Central memory CD4-positive, alpha-beta T cell (primary cell): ENCODE results near the gene CDC34.
A peak's percentile ranks its signal among the peaks of the same experiment; 100 is the strongest.

Experiments used
- DNase-seq: peaks from one replicate; pipeline ENCODE4 v3.0.0; 2022

The CDC34 gene

GRCh38 chr19:524062-524674 lies 7.4 kb upstream of the CDC34 start:
- no peak for DNase-seq

- DNase-seq = no peak
Measured at GRCh38 chr19:525029-525428, 6.5 kb upstream of the CDC34 start.

GRCh38 chr19:525857-526419 lies 5.6 kb upstream of the CDC34 start:
- DNase-seq = no peak

- DNase-seq = peak; percentile 9
Measured at GRCh38 chr19:530134-531008, 1.2 kb upstream of the CDC34 start.

- peak; percentile 92 for DNase-seq
Measured at GRCh38 chr19:531009-531752, 379 bp upstream of the CDC34 start.

- DNase-seq = peak; percentile 35
Measured at GRCh38 chr19:532561-533363, 1.2 kb downstream of the CDC34 start.

- no peak for DNase-seq
Measured at GRCh38 chr19:533364-534058, 2.0 kb downstream of the CDC34 start.

GRCh38 chr19:534088-534487 lies 2.5 kb downstream of the CDC34 start:
- no peak for DNase-seq

- DNase-seq = no peak
Measured at GRCh38 chr19:535017-535835, 3.7 kb downstream of the CDC34 start.

- no peak for DNase-seq
Measured at GRCh38 chr19:536031-536880, 4.7 kb downstream of the CDC34 start.

GRCh38 chr19:536881-537404 lies 5.4 kb downstream of the CDC34 start:
- no peak for DNase-seq

GRCh38 chr19:538641-539428 lies 7.3 kb downstream of the CDC34 start:
- DNase-seq = no peak

GRCh38 chr19:539429-540030 lies 8.0 kb downstream of the CDC34 start:
- DNase-seq = no peak

- DNase-seq = no peak
Measured at GRCh38 chr19:540867-541637, 9.5 kb downstream of the CDC34 start.

- DNase-seq = no peak
Measured at GRCh38 chr19:541699-542098, 10.1 kb downstream of the CDC34 start.

GRCh38 chr19:542173-542866 lies 10.8 kb downstream of the CDC34 start:
- no peak for DNase-seq
